ENCODE measurements around the gene MS4A6E.
"Not testable (repeated sequence)": the region's sequence is repeated elsewhere in the genome, so short reads cannot be mapped to it uniquely, and the experiment has no call there.

The MS4A6E gene

GRCh38 chr11:60334005-60334620 lies 7.1 kb downstream of the MS4A6E start:
- peak; percentile 16 to 27 for DNase-seq (ENCODE audit: low read depth in 1 of 2, low spot score in 1 of 2)

- DNase-seq (ENCODE audit: low read depth in 1 of 2, low spot score in 1 of 2) = no peak
Measured at GRCh38 chr11:60336767-60337391, 9.8 kb downstream of the MS4A6E start.

GRCh38 chr11:60338053-60338452 lies 11.0 kb downstream of the MS4A6E start:
- DNase-seq (ENCODE audit: low read depth in 1 of 2, low spot score in 1 of 2) = no peak

- DNase-seq (ENCODE audit: low read depth in 1 of 2, low spot score in 1 of 2) = no peak
Measured at GRCh38 chr11:60339356-60339755, 12.3 kb downstream of the MS4A6E start.

- DNase-seq (ENCODE audit: low read depth in 1 of 2, low spot score in 1 of 2) = no peak
Measured at GRCh38 chr11:60343094-60343704, 16.1 kb downstream of the MS4A6E start.

- DNase-seq (ENCODE audit: low read depth in 1 of 2, low spot score in 1 of 2) = no peak
Measured at GRCh38 chr11:60344146-60344545, 17.1 kb downstream of the MS4A6E start.

- DNase-seq (ENCODE audit: low read depth in 1 of 2, low spot score in 1 of 2) = no peak
Measured at GRCh38 chr11:60345489-60345888, 18.4 kb downstream of the MS4A6E start.

- DNase-seq (ENCODE audit: low read depth in 1 of 2, low spot score in 1 of 2) = no peak
Measured at GRCh38 chr11:60347084-60347797, 20.2 kb downstream of the MS4A6E start.

- no peak for DNase-seq (ENCODE audit: low read depth in 1 of 2, low spot score in 1 of 2)
Measured at GRCh38 chr11:60348116-60348515, 21.1 kb downstream of the MS4A6E start.

GRCh38 chr11:60349990-60350389 lies 22.9 kb downstream of the MS4A6E start:
- DNase-seq (ENCODE audit: low read depth in 1 of 2, low spot score in 1 of 2) = no peak

- DNase-seq (ENCODE audit: low read depth in 1 of 2, low spot score in 1 of 2) = no peak
Measured at GRCh38 chr11:60357771-60358170, 30.7 kb downstream of the MS4A6E start.

- no peak for DNase-seq (ENCODE audit: low read depth in 1 of 2, low spot score in 1 of 2)
Measured at GRCh38 chr11:60360621-60361020, 33.6 kb downstream of the MS4A6E start.

GRCh38 chr11:60362241-60362640 lies 35.2 kb downstream of the MS4A6E start:
- DNase-seq (ENCODE audit: low read depth in 1 of 2, low spot score in 1 of 2) = no peak

- DNase-seq (ENCODE audit: low read depth in 1 of 2, low spot score in 1 of 2) = peak in 1 of 2 donors; percentile 33
Measured at GRCh38 chr11:60363542-60364470, 36.8 kb downstream of the MS4A6E start.

- not testable (repeated sequence) for DNase-seq (ENCODE audit: low read depth in 1 of 2, low spot score in 1 of 2)
Measured at GRCh38 chr11:60366262-60366904, 39.3 kb downstream of the MS4A6E start.

GRCh38 chr11:60367009-60367408 lies 40.0 kb downstream of the MS4A6E start:
- no peak for DNase-seq (ENCODE audit: low read depth in 1 of 2, low spot score in 1 of 2)

- no peak for DNase-seq (ENCODE audit: low read depth in 1 of 2, low spot score in 1 of 2)
Measured at GRCh38 chr11:60367896-60368295, 40.8 kb downstream of the MS4A6E start.

GRCh38 chr11:60370252-60370810 lies 43.3 kb downstream of the MS4A6E start:
- no peak for DNase-seq (ENCODE audit: low read depth in 1 of 2, low spot score in 1 of 2)

GRCh38 chr11:60370811-60371298 lies 43.8 kb downstream of the MS4A6E start:
- DNase-seq (ENCODE audit: low read depth in 1 of 2, low spot score in 1 of 2) = no peak

GRCh38 chr11:60371386-60371785 lies 44.3 kb downstream of the MS4A6E start:
- DNase-seq (ENCODE audit: low read depth in 1 of 2, low spot score in 1 of 2) = no peak

Measured in activated T-helper 1 cell treated with anti-CD3 and anti-CD28 coated beads, Interleukin-2, amount 50 U/mL, for 16 hours (primary cell).